LNCAP (cell line): Measurements from ENCODE around the gene SYT6.

Experiments
- TF ChIP-seq, protein P1 (sequence below): fragments of 450-650 bp; IDR thresholded peaks from 2 replicates; pipeline ENCODE4 v1.5.1; 2017; ENCODE audit warnings: mild to moderate bottlenecking

Gene SYT6

DNA sequence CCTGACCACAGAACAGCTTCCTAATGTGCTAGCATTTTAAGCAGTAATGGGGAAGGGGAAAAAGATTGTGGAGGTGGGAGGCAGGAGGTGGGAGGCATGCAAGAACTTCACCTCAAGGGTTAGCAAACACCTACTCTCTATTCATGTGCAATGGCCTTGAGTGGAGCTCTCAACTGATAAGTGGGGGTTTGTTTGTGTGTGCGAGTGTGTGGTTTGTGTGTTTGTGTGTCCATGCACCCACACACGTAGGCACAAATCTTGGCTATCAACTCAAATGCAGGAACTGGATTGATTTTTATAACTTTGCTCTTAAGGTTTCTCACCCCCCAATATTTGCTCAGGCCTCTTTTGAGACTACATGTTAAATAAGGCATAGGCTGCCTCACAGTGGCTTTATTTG lies 78.6 kb downstream of the SYT6 start:
- TF ChIP-seq, protein P1, sequence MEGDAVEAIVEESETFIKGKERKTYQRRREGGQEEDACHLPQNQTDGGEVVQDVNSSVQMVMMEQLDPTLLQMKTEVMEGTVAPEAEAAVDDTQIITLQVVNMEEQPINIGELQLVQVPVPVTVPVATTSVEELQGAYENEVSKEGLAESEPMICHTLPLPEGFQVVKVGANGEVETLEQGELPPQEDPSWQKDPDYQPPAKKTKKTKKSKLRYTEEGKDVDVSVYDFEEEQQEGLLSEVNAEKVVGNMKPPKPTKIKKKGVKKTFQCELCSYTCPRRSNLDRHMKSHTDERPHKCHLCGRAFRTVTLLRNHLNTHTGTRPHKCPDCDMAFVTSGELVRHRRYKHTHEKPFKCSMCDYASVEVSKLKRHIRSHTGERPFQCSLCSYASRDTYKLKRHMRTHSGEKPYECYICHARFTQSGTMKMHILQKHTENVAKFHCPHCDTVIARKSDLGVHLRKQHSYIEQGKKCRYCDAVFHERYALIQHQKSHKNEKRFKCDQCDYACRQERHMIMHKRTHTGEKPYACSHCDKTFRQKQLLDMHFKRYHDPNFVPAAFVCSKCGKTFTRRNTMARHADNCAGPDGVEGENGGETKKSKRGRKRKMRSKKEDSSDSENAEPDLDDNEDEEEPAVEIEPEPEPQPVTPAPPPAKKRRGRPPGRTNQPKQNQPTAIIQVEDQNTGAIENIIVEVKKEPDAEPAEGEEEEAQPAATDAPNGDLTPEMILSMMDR = no peak

DNA sequence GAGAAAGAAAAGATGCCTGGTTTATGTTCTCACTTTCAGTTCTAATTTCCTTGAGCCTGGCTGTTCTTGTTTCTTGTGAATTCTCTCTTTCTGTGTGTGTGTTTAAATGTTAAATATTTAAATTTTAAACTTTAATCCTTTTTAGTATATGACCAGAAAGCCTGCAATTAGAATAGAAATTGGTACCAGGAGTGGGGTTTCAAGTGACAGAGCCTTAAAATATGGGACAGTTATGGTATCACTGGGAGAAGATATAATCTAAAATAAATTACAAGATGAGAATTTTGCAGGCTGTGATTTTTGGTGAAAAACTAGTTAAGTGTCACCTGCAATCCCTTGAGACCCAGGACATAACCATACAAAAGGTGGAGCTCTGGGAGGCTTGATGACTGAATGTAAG lies 81.4 kb downstream of the SYT6 start:
- TF ChIP-seq, protein P1 = no peak

DNA sequence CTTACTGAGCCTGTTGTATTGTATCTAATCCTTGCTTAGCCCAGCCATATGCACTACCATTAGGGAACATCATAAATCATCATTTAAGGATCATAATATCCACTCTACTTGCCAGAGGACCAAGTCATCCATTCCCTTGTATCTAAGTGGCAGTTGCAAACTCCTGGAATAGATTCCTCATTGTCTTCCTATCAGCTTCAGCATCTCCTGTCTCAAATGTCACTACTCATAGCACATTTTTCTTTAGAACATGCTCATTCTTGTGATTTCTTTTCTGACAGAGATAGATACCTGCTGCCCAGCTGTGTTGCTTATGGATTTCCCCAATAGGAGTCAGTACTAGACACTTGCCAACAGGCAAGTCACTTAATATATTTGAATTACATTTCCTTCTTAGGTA lies 90.1 kb downstream of the SYT6 start:
- TF ChIP-seq, protein P1 = no peak

DNA sequence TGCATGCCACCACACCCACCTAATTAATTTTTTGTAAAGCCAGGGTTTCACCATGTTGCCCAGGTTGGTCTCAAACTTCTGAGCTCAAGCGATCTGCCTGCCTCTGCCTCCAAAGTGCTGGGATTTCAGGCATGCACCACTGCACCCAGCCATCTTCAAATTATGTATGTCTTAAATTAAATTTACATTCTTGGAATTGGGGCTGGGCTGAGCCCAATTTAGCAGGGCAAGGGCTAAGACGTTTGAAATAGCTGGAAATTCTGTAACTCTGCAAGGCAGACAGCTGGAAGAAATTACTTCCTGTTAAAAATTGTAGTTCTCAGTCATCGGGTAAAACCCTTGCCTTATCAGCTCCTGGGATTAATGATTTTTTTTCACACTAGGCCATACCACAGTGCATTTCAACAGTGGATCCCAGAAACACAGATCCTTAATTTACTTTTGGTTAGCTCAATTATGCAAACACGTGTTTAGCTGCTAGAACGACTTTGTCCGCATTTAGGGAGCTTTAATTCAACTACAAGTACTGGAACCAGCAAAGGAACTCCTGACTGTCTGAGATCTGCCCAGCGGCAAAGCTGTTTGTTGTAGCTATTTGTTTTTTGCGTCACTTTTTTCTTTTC lies 91.1 kb downstream of the SYT6 start:
- TF ChIP-seq, protein P1 = no peak

DNA sequence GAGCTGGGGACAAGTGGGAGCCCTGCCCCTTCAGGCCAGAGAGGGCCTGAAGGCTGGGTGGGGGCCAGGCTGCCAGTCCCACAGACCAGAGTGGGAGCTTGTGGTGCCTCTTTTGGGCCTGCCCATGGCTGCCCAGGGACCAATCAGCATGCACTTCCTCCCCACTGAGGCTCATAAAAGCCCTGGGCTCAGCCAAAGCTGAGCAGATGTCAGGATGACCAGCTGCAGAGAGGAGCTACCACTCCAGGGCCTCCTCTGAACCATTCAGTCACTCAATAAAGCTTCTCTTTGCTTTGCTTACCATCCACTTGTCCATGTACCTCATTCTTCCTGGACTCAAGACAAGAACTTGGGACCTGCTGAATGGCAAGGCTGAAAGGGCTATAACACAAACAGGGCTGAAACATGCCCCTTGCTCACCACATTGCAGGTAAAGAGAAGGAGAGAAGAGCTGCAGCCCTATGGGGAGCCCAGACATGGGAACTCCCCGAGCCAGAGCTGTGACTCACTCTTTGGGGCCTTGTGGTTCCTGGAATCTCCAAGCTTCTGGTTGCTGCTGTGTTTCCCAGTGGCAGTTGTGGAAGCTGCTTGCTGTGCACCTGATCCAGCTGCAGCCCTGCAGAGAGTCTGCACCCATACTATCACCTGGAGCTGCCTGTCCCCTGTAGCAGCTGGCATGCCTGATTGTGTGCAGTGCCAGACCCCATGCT lies 92.4 kb downstream of the SYT6 start:
- TF ChIP-seq, protein P1 = no peak

DNA sequence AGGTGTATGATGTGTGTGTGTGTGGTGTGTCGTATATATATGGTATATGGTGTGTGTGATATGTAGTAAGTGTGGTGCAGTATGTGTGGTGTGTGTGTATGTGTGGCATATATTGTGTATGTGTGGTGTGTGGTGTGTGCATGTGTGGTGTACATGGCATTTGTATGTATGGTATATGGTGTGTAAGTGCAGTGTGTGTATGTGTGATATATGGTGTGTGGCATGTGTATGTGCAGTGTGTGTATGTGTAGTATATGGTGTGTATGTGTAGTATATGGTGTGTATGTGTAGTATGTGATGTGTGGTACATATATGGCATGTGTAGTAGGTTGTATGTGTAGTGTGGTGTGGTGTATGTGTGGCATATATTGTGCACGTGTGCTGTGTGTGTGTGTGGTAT lies 99.5 kb downstream of the SYT6 start:
- TF ChIP-seq, protein P1 = no peak

DNA sequence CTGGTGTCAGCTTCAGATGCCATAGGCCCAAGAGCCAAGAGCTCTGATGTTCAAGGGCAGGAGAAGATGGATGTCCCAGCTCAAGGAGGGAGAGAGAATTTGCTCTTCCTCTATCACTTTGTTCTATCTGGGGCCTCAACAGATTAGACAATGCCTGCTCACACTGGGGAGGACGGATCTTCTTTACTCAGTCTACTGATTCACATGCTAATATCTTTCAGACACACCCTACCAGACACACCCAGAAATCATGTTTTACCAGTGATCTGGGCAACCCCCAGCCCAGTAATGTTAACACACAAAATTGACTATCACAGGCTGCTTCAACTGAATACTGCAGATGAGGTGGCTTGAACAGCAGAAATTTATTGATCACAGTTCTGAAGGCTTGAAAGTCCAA lies 105.4 kb downstream of the SYT6 start:
- TF ChIP-seq, protein P1 = no peak

DNA sequence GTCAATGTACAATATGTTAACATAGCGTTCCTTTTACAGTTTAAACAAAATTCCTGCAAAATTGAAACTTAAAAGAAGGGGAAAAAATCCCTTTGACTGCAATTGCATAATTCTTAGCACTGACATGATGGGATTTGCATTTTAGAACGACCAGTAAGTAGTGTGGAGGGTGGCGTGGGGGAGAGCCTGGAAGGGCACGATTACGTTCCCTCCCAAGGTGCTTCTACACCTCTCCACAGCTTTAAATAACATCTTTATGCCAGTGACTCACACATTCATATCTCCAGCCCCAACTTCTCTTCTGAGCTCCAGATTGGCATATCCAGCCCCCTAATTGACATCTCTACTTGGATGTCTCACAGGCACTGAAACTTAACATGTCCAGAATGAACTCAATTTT lies 110.1 kb downstream of the SYT6 start:
- TF ChIP-seq, protein P1 = no peak
